Muscle of arm (tissue), 12 donors: ENCODE data around the gene TNFRSF8. TPM values are rescaled to one million over a fixed set of nuclear protein-coding genes. Genes with fewer than 3 reads are reported as not detected.
"Not testable (repeated sequence)": the region's sequence is repeated elsewhere in the genome, so short reads cannot be mapped to it uniquely, and the experiment has no call there.

Source experiments
- DNase-seq: peaks from one replicate; pipeline ENCODE4 v3.0.0-alpha.2; 2013
- polyA plus RNA-seq, 12 donors: library from polyadenylated mRNA; unstranded; fragments of 120-200 nt; gene quantifications; one replicate each; pipeline ENCODE4 v1.2.1, GENCODE V29; 2013; ENCODE audit not compliant: insufficient read length in 12 of 12

The TNFRSF8 gene
- polyA plus RNA-seq, 12 donors: 0.10 to 0.33 (median 0.22) TPM; not detected in 3

DNA sequence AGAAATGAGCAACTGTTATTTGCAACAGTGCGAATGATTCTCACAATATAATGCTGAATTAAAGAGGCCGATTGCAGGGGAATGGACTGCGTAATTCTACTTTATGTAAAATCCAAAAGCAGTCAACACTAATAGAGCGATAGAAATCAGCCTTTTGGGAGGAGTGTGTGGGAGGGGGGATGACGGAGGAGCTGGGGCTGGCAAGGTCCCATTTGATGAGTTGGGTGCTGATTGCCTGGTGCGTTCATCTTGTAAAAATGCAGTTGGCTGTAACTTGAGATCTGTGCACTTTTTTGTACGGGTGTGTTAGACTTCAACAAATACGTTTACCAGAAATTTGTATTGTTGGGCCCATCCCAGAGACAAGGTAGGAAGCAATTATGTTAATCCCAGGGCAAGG lies 20.7 kb downstream of the TNFRSF8 start:
- no peak for DNase-seq

GRCh38 chr1:12085643-12086260 lies 22.6 kb downstream of the TNFRSF8 start:
- DNase-seq: no peak

- no peak for DNase-seq
These were observed 24.8 kb downstream of the TNFRSF8 start for GRCh38 chr1:12087797-12088314.

GRCh38 chr1:12088607-12089006 lies 25.5 kb downstream of the TNFRSF8 start:
- DNase-seq: no peak

DNA sequence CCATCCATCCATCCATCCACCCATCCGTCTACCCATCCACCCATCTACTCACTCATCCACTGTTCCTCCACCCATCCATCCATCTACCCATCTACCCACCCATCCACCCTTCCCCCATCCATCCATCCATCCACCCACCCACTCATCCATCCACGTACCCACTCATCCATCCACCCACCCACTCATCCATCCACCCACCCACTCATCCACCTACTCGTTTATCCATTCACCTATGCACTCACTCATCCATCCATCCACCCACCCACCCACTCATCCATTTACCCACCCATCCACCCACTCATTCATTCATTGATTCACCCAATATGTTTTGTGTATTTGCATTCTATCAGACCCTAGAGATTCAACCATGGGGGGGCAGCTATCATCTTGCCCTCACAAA lies 27.2 kb downstream of the TNFRSF8 start:
- DNase-seq: no peak

GRCh38 chr1:12091191-12091590 lies 28.1 kb downstream of the TNFRSF8 start:
- no peak for DNase-seq

DNA sequence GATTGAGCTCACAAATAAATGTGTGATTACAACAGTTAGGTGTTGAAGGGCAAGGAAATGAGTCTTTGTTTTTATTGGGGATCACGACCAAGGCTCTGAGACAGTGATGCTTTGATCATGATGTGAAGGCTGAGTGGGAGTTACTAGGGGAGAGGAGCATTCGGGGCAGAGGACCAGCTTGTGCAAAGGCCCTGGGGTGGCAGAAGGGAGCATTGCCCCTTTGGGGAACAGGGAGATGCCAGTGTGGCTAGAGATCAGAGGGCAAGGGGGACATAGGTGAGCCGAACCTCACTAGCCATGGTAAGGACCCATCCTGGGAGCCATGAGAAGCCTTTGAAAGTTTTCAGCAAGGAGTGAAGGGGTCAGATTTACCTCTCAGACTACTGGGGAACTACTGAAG lies 31.1 kb downstream of the TNFRSF8 start:
- DNase-seq: no peak

DNA sequence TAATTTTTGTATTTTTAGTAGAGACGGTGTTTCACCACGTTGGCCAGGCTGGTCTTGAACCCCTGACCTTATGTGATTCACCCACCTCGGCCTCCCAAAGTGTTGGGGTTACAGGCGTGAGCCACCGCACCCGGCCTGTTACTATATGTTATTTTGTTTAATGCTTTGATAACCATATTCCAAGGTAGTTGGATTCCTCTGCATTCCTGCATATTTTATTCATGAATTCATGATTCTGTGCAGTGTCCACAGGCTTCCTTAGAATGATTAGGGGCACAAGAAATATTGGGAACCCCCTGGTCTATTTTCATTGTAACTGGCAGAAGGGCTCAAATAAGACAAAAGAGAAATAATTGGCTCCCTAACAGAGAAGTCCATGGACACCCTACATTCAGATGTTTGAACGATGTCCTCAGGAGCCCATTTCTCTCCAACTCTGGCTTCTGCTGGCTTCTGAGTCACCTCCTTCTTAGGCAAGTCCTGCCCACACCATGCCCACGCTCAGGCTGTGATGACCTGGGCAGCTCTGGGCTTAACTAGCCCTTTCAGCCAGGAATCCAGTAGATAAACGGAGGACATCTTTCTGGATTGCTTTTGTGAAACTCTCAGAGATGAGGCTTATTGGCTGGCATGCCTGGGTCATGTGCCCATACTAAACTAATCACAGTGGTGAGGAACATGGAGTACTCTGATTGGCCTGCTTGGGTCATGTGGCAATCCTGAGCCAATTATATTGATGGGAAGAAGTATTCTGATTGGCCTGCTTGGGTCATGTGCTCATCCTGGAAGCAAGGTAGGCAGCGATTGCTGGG lies 32.6 kb downstream of the TNFRSF8 start:
- DNase-seq: no peak

GRCh38 chr1:12096615-12097014 lies 33.5 kb downstream of the TNFRSF8 start:
- DNase-seq: no peak

DNA sequence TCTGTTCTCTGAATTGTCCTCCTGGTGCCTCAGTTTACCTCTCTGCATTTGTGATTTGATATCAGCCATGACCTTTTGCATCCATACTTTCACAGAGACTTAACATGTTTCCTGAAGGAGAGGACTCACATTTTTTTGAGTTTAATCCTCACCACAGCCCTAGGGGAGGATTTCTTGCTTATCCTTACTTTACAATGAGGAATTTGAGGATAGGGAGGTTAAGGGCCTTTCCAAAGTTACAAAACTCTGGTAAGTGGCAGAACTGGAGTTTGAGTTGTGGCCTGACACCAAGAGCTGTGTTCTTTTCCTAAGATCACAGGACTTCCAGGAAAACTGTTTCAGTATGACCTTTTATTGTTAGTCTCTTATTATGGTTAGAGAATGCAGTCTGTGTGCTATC lies 34.2 kb downstream of the TNFRSF8 start:
- DNase-seq: no peak

GRCh38 chr1:12098786-12099185 lies 35.7 kb downstream of the TNFRSF8 start:
- DNase-seq: no peak

GRCh38 chr1:12099610-12100009 lies 36.5 kb downstream of the TNFRSF8 start:
- DNase-seq: no peak

GRCh38 chr1:12100071-12100470 lies 37.0 kb downstream of the TNFRSF8 start:
- DNase-seq: no peak

GRCh38 chr1:12101120-12101519 lies 38.0 kb downstream of the TNFRSF8 start:
- not testable (repeated sequence) for DNase-seq

GRCh38 chr1:12102066-12102465 lies 39.0 kb downstream of the TNFRSF8 start:
- DNase-seq: no peak

GRCh38 chr1:12104417-12104816 lies 41.3 kb downstream of the TNFRSF8 start:
- DNase-seq: no peak

DNA sequence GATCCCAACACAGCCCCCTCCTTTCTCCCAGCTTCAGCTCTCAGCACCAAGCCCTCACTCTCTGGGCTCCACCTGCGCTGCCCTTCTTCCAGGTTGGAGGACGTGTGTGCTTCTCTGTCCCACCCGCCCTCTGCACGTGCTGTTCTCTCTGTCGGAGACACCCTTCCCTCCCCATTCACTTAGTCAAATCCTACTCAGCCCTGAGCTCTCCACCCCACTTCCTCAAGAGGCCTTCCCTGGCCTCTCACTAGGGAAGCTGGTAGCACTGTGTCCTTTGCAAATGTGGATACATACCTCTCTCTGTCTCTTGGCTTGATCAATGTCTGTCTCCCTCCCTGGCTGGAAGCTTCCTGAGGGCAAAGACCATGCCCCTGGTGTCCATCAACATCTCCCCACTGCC lies 43.0 kb downstream of the TNFRSF8 start:
- DNase-seq: no peak

GRCh38 chr1:12106861-12107260 lies 43.8 kb downstream of the TNFRSF8 start:
- DNase-seq: not testable (repeated sequence)

GRCh38 chr1:12107718-12108117 lies 44.6 kb downstream of the TNFRSF8 start:
- no peak for DNase-seq

DNA sequence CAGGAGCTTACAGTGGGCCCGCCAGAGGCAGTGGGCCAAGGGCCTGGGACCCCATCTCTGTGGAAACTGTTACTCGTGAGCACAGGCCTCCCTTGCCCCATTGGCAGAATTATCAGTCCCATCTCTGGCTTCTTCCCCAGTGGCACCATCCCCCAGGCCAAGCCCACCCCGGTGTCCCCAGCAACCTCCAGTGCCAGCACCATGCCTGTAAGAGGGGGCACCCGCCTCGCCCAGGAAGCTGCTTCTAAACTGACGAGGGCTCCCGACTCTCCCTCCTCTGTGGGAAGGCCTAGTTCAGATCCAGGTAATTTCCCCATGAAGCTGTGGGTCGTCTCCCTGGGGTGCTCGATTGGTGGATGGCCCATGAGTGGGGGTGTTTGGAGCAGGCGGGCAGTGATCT lies 46.8 kb downstream of the TNFRSF8 start:
- DNase-seq: no peak

- no peak for DNase-seq
These were observed 48.6 kb downstream of the TNFRSF8 start for GRCh38 chr1:12111741-12112140.

- no peak for DNase-seq
These were observed 49.6 kb downstream of the TNFRSF8 start for GRCh38 chr1:12112711-12113161.
